GM18873 (cell line): ENCODE data around the gene SUGT1.
A peak's percentile ranks its signal among the peaks of the same experiment; 100 is the strongest.
"Not testable (repeated sequence)": the region's sequence is repeated elsewhere in the genome, so short reads cannot be mapped to it uniquely, and the experiment has no call there.

Experiments used
- ATAC-seq: cut with Tn5 transposase; IDR thresholded peaks from one replicate; pipeline ENCODE4 v1.9.1; 2021; ENCODE audit warnings: mild to moderate bottlenecking, moderate library complexity, moderate number of reproducible peaks; ENCODE audit not compliant: unreplicated experiment, low FRiP score

The SUGT1 gene

DNA sequence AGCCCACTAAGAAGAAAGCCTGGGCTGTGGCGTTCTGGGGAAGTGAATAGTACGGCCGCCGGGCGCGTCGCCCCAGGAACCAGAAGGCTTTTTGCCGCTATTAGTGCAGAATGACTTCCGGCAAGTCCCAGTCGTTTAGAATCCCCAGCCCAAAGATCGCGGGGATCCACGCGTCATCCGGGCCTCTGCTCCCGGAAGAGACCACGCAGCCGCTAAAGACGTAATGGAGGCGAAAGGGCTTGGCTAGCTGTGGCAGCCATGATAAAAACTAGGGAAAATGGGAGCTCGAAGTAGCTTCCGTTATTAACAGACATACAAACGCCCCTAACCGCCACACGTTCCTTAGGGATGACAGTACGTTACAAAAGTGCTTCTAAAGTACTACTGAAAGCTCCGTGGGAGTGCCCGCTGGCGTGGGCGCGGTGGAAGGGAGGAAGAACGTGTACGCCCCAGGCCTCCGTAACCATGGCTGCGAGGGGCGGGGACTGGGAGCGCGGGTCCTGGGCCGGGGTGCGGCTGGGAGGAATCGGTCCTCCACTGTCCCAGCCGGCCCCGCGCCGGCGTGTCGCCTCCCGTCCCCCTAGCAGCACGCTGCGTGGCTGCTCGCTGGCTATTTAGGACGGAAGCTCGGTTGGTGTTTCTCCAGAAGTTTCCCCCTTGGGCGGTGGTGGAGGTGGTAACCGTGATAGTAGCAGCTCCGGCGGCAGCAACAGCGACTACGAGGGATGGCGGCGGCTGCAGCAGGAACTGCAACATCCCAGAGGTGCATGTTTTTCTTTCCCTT is at the start of gene SUGT1:
Gene SUGT1, plus strand, starts transcription at position 641 of the 784 bp plus-strand sequence. Its CDS starts 85 bp downstream, at position 726.
- ATAC-seq = peak; percentile 90

GRCh38 chr13:52603316-52603715 is 49.3 kb upstream of the SUGT1 start:
- not testable (repeated sequence) for ATAC-seq

- not testable (repeated sequence) for ATAC-seq
Measured at GRCh38 chr13:52606126-52606525, 46.5 kb upstream of the SUGT1 start.

GRCh38 chr13:52606795-52607194 is 45.8 kb upstream of the SUGT1 start:
- ATAC-seq = not testable (repeated sequence)

DNA sequence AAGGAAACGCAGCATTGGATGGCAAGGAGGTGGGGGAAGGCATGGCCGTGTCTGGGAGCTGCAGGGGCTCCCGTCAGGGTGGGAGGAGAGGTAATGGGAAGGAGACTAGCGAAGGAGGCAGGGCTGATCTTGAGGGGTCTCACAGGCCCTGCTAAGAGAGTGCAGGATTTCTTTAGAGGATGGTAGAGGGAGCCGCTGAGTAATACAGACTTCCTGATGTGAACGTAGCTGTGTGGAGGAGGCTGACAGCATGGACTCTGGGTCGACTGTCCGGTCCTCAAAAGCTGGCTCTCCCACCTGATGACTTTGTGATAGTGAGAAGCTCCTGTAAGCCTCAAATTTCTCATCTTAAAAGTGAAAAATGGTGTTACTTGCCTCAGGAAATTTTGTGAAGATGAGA is 44.5 kb upstream of the SUGT1 start:
- ATAC-seq = not testable (repeated sequence)

GRCh38 chr13:52609013-52609606 is 43.5 kb upstream of the SUGT1 start:
- ATAC-seq = peak; percentile 67

DNA sequence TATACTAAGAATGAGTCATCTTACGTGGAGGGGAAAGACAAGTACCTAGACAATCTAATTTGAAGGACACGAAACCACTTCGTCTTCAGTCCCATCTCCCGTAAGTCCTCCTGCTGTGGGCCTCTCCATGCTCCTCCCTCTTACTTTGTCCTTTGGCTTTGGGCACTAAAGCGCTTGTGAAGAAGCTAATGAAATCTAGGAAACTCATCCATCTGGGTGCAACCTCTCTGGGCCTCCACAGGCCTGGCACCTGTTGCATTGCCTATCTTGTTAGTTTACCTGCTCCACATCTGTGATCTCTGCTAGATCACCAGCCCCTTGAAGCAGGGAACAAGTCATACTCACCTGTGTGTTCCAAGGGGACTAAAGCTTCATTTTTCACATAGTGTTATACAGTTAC is 42.5 kb upstream of the SUGT1 start:
- ATAC-seq = not testable (repeated sequence)

GRCh38 chr13:52615134-52615801 is 37.4 kb upstream of the SUGT1 start:
- ATAC-seq = no peak

- ATAC-seq = no peak
Measured at GRCh38 chr13:52615812-52616211, 36.8 kb upstream of the SUGT1 start.

DNA sequence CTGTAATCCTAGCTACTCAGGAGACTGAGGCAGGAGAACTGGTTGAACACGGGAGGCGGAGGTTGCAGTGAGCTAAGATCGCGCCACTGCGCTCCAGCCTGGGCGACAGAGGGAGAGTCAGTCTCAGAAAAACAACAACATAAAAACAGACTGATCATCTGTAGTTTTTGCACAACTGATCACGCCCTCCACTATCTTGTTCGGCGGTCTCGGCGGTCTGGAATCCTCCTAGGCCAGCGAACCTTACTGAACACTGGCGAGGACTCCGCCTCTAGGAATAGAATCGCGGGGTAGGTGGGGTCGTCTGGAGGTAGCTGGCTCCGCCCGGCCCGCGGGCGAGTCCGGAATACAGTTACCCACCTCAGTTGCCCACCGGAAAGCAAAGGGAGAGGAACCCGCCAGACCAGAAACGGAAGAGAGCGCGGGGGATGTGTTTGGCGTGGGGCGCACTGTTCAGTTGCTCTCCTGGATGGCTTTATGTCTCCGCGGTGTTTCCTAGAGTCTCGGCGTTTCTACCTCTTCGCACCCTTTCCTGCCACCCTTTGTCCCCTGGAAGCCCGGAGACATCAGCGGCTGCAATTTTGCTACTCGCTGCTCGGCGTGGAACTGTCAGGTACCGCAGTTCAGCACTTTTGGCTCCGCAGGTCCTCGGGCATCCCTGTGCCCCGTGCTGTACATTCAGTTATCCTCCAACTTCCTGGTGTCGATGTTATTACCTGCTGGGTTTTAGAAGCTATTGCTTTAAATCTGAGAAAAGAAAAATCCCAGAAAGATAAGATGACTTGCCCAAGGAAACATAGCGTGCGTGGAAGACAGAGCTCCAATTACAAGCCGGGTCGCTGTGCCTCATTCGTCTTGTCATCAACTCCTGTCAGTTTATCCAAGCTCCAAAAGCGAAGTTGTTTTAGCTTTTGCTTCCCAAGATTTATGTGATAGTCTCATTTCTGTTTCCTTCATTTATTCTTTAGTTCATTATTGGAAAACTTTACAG is 35.3 kb upstream of the SUGT1 start:
- peak; percentile 97 for ATAC-seq

- not testable (repeated sequence) for ATAC-seq
Measured at GRCh38 chr13:52631083-52631690, 21.4 kb upstream of the SUGT1 start.

GRCh38 chr13:52638666-52639328 is 13.8 kb upstream of the SUGT1 start:
- ATAC-seq = no peak

DNA sequence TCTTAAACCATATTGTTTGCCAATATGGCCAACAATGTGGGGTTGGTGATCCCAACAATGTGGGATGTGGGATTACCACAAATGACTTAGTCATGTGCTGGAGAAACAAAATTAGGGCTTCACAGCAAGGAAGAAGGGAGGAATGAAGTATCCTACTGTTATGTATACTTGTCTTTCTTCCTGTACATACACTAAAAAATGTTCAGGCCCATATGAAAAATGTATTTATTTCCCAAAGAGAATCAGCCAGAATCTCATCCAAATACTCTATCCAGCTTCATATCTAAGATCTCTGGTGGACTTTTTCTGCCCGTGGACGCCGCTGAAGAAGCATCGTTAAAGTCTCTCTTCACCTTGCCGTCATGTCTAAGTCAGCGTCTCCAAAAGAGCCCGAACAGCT is 10.5 kb upstream of the SUGT1 start, which contains the start of gene HNRNPA1L2:
Gene HNRNPA1L2, plus strand, starts transcription at position 301 of the 400 bp plus-strand sequence. Its CDS starts 62 bp downstream, at position 363.
- no peak for ATAC-seq

DNA sequence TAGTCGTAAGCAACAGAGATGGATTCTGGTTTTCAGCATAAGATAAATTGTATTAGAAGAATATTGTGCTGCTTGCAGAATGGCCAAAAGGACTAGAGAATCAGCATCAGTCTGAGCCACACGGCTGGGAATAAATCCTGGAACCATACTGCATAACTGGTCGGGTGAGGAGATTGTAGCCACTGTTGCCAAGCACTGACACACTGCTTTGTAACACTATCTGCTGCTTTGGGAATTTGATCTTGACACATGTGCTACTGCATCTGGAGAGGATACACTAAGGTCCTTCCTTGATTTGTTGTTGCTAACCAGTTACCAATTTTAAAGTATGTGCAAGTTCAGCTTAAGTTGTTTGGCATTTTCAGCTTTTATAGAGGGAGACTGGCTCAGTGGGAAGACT is 8.5 kb upstream of the SUGT1 start:
- ATAC-seq = no peak

DNA sequence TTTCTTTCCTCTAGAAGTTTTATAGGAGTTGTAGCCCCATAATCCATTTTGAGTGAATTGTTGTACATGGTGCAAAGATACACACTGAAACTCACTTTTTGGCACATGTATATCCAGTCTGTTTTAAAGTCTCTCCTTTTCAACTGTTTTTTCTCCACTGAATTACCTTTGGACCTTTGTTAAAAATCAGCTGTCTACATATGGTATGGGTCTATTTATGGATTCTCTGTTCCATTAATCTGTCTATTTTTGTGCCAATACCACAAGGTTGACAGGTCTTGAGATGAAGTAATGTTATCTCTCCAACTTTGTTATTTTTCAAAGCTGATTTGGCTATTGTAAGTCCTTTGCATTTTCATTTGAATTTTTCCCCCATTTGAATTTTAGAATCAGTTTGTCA is 5.7 kb upstream of the SUGT1 start:
- ATAC-seq = no peak

GRCh38 chr13:52650731-52651130 is 1.9 kb upstream of the SUGT1 start:
- no peak for ATAC-seq

DNA sequence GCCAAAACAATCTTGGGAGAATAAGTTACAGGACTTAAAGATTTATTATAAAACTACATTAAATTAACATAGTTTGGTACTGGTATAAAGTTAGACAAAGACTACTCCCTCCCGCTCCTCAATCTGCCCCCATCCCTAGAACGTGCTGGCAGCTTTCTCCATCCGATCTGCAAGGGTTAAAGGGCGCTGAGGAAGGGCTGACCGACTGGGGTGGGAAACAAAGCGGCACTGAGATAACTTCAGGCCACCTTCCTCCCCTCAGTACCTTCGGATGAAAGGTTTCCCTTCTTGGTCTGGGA is 790 bp upstream of the SUGT1 start:
- no peak for ATAC-seq

- ATAC-seq = peak; percentile 31
Measured at GRCh38 chr13:52652980-52653303, 306 bp downstream of the SUGT1 start.

GRCh38 chr13:52659340-52659739 is 6.7 kb downstream of the SUGT1 start:
- ATAC-seq = no peak

GRCh38 chr13:52664272-52664671 is 11.6 kb downstream of the SUGT1 start:
- ATAC-seq = no peak
